ENCODE results near the gene B3GALNT1. TPM values are rescaled to one million over a fixed set of nuclear protein-coding genes. Genes with fewer than 3 reads are reported as not detected.

The B3GALNT1 gene
- total RNA-seq: 10 to 100 TPM in 2 of 3 donors, 1 to 10 TPM in 1; 4.5 to 14.6 (median 10.8) TPM

- peak in 1 of 3 donors; percentile 17 for TF ChIP-seq POLR2AphosphoS5 (IDR thresholded peaks at IDR 0.05)
- TF ChIP-seq POLR2A (IDR thresholded peaks at IDR 0.05): no peak
- no peaks in the 10 kb centered on the region for H3K9me3 ChIP-seq
- H3K36me3 ChIP-seq: peaks cover 8% of the 10 kb centered on the region
- H3K4me3 ChIP-seq: peak within 1 kb of the TSS; percentile 84 to 88 (median 85)
- H3K27ac ChIP-seq: peak within 1 kb of the TSS; percentile 79 to 89
- intact Hi-C loops (cut with DNase I; ENCODE audit: low total_unique reads): no loop called here
- no peaks in the 10 kb centered on the region for H3K27me3 ChIP-seq
- H3K4me1 ChIP-seq: no peaks in the 10 kb centered on the region
- no peak for DNase-seq (ENCODE audit: low spot score in 2 of 2)
Observed at GRCh38 chr3:161104561-161105551, at the start of gene B3GALNT1. B3GALNT1 (minus strand) TSS chr3:161105349; CDS start chr3:161086754, 18,595 bp downstream.

DNA sequence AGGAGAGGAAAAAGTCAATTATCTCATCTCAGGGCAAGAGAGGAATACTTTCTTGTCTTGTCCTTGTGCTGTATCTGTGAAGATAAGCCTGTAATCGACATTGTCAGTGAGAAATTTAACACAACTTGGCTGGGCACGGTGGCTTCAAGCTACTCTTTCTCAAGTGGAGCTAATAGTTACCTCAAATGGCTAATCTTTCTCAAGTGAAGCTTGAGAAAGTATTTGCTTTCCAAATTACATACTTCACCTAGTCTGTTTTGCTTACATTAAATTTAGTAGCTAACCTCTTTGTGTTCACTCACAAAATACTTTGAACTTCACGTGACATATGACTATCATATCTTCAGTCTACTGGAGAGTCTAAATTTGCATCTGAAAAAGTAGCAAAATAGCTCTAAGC, 48.3 kb upstream of the B3GALNT1 start:
- intact Hi-C loops (cut with DNase I; ENCODE audit: low total_unique reads): no loop called here
- H3K27ac ChIP-seq: no peak overlapping the region
- no peak overlapping the region for H3K4me3 ChIP-seq
- H3K27me3 ChIP-seq: no peaks in the 10 kb centered on the region
- H3K36me3 ChIP-seq: no peaks in the 10 kb centered on the region
- no peak for DNase-seq (ENCODE audit: low spot score in 2 of 2)
- TF ChIP-seq POLR2A (IDR thresholded peaks at IDR 0.05): no peak
- no peak for TF ChIP-seq CTCF (IDR thresholded peaks at IDR 0.05)
- H3K4me1 ChIP-seq: no peaks in the 10 kb centered on the region
- H3K9me3 ChIP-seq: no peaks in the 10 kb centered on the region

GRCh38 chr3:161150001-161150525, 44.9 kb upstream of the B3GALNT1 start:
- no peaks in the 10 kb centered on the region for H3K27me3 ChIP-seq
- no peaks in the 10 kb centered on the region for H3K4me1 ChIP-seq
- H3K27ac ChIP-seq: no peak overlapping the region
- no peaks in the 10 kb centered on the region for H3K9me3 ChIP-seq
- DNase-seq (ENCODE audit: low spot score in 2 of 2): no peak
- intact Hi-C loops (cut with DNase I; ENCODE audit: low total_unique reads): no loop called here
- H3K4me3 ChIP-seq: no peak overlapping the region
- TF ChIP-seq CTCF (IDR thresholded peaks at IDR 0.05) (no peak), POLR2AphosphoS5 (IDR thresholded peaks at IDR 0.05) (no peak)
- H3K36me3 ChIP-seq: no peaks in the 10 kb centered on the region

DNA sequence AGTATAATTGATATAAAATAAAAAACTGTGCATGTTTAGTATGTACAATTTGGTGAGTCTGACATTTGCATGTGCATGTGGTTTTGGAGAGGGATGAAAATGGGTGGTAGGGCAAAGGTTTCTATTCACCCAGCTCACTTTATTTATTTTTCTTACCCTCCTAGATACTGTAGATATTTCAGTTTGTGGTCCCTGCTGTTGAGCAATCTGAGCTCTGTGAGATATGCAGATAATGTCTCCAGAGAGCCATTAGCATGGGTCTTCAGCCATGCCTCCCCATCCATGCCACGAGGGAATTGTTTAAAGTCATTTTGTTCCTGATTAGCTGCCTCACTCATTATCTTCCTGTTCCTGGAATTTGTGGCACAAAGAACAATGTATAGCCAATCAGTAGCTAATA, 44.4 kb upstream of the B3GALNT1 start:
- Histone ChIP-seq H3K27me3 (no peaks in the 10 kb centered on the region), H3K4me3 (no peak overlapping the region), H3K4me1 (no peaks in the 10 kb centered on the region), H3K9me3 (no peaks in the 10 kb centered on the region), H3K27ac (no peak overlapping the region), H3K36me3 (no peaks in the 10 kb centered on the region)
- DNase-seq (ENCODE audit: low spot score in 2 of 2): no peak
- TF ChIP-seq POLR2AphosphoS5 (IDR thresholded peaks at IDR 0.05): no peak
- TF ChIP-seq CTCF (IDR thresholded peaks at IDR 0.05): no peak
- TF ChIP-seq POLR2A (IDR thresholded peaks at IDR 0.05): no peak
- intact Hi-C loops (cut with DNase I; ENCODE audit: low total_unique reads): no loop called here

DNA sequence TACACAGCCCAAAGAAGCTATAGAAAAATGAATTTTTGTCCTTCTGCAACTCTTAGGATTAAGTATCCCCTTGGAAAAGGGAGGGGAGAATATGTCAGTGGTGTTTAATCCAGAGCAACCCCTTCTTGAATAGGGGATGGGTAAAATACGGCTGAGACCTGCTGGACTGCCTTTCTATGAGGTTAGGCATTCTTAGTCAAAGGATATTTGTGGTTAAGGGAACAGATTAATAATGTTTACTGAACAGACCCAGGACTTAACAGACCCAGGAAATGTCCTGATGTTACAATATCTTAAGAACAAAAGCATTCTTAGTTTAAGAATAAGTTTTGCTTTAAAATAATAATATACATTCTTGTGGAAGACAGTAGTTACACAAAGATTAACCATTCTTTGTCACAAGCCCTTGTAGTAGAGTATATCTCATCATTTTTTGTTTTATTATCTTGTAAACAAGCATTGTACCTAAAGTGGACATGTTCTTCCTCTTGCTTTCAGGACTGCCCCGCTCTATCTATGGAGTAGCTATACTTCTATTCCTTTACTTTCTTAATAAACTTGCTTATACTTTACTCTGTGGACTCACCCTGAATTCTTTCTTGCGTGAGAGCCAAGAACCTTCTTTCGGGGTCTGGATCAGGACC, 43.8 kb upstream of the B3GALNT1 start:
- DNase-seq (ENCODE audit: low spot score in 2 of 2): no peak
- intact Hi-C loops (cut with DNase I; ENCODE audit: low total_unique reads): no loop called here
- TF ChIP-seq POLR2A (IDR thresholded peaks at IDR 0.05) (no peak), CTCF (IDR thresholded peaks at IDR 0.05) (no peak), POLR2AphosphoS5 (IDR thresholded peaks at IDR 0.05) (no peak)

More for the DNA sequence above, 43.8 kb upstream of the B3GALNT1 start:
- H3K9me3 ChIP-seq: no peaks in the 10 kb centered on the region
- no peaks in the 10 kb centered on the region for H3K27me3 ChIP-seq
- H3K36me3 ChIP-seq: no peaks in the 10 kb centered on the region
- no peak overlapping the region for H3K4me3 ChIP-seq
- no peaks in the 10 kb centered on the region for H3K4me1 ChIP-seq
- H3K27ac ChIP-seq: no peak overlapping the region

Measured in breast epithelium (tissue), 4 donors.